Tibial nerve (tissue), 4 donors: ENCODE measurements around the gene JAZF1. TPM values are rescaled to one million over a fixed set of nuclear protein-coding genes. Genes with fewer than 3 reads are reported as not detected.

Experiments
- DNase-seq, 2 donors: peaks; one replicate each; pipeline ENCODE4 v3.0.0-alpha.2; 2019; ENCODE audit warnings: low spot score in 2 of 2
- H3K27ac ChIP-seq, 4 donors: fragments of 200-600 bp; sonication (generic) in 3 of 4; one replicate each; pipeline ENCODE4 v1.5.1; 2017 to 2019; ENCODE audit warnings: mild to moderate bottlenecking in 1 of 4
- H3K27me3 ChIP-seq, 2 donors: fragments of 200-600 bp; sonication (generic) in 1 of 2; one replicate each; pipeline versions ENCODE4 v1.5.1 to v1.6.0; 2017 to 2019
- H3K36me3 ChIP-seq, 3 donors: fragments of 200-600 bp; sonication (generic); one replicate each; pipeline ENCODE4 v1.5.1; 2018 to 2019
- H3K4me1 ChIP-seq, 4 donors: fragments of 200-600 bp; sonication (generic) in 3 of 4; one replicate each; pipeline ENCODE4 v1.5.1; 2017 to 2019
- H3K4me3 ChIP-seq, 4 donors: fragments of 200-600 bp; sonication (generic) in 3 of 4; one replicate each; pipeline ENCODE4 v1.5.1; 2017 to 2019; ENCODE audit warnings: mild to moderate bottlenecking in 1 of 4, moderate library complexity in 1 of 4
- H3K9me3 ChIP-seq, 4 donors: fragments of 200-600 bp; sonication (generic) in 3 of 4; one replicate each; pipeline ENCODE4 v1.5.1; 2017 to 2019
- CTCF ChIP-seq, 5 experiments: fragments of 200-600 bp in 3 of 5; fragments of 450-650 bp in 2 of 5; sonication (generic) in 3 of 5; IDR thresholded peaks; one replicate each; pipeline ENCODE4 v1.5.1; 2016 to 2019; ENCODE audit warnings: antibody characterized with exemption in 5 of 5, mild to moderate bottlenecking in 3 of 5, moderate library complexity in 2 of 5
- EP300 ChIP-seq, 2 donors: sonication (generic); formaldehyde crosslinking; IDR thresholded peaks; one replicate each; pipeline ENCODE4 v1.6.1; 2017; ENCODE audit warnings: antibody characterized with exemption in 2 of 2, mild to moderate bottlenecking in 1 of 2
- POLR2A ChIP-seq, 2 donors: fragments of 450-650 bp; IDR thresholded peaks; one replicate each; pipeline ENCODE4 v1.6.1; 2017; ENCODE audit warnings: antibody characterized with exemption in 2 of 2, mild to moderate bottlenecking in 2 of 2, moderate library complexity in 2 of 2
- WGBS, 2 donors: methylation state at CpG; one replicate each; pipeline ENCODE4 v1.1.5; 2018; 5-methylcytosine and 5-hydroxymethylcytosine counted together
- total RNA-seq, 4 donors: library from RNA; depleted of rRNA; stranded (reverse); fragments of >200 nt; gene quantifications; one replicate each; pipeline ENCODE4 v1.1.0, GENCODE V29; 2016

Gene JAZF1
- total RNA-seq, 4 donors from 2014 or later, result 6.9 to 17.5 (median 10.7) TPM

DNA sequence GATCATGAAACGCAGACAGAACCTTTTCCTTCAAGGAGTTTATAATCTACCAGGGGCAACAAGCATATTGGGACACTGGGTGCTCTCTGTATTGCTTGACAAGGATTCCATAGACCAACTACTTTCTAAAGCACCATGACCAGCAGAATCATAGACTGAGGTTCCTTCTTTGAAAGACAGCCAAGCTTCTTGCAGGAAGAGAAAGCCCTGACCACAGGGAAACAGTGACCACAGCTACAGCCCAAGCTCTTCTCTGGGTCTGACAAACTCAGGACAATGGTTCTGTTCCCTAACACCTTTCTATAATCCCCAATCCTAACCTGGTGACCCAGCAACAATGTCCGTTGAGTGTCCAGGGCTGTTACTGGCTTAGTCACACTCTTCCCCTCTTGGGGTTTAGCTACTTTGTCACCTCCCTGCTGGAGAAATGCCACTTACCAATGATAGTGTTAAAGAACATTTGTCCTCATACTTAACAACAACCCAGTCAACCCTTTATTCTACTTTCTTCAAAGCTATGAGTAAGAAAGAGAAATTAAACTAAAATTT, 155.7 kb downstream of the JAZF1 start:
- Histone ChIP-seq H3K27me3 (no peaks in the 10 kb centered on the region), H3K36me3 (no peaks in the 10 kb centered on the region), H3K9me3 (no peaks in the 10 kb centered on the region), H3K4me1 (peaks cover 0 to 17% (median 1%) of the 10 kb centered on the region in 4 donors), H3K27ac (no peak overlapping the region), H3K4me3 (no peak overlapping the region)
- 86 to 93% methylated on average over 2 of the region's 2 CpGs for WGBS, 2 donors
- TF ChIP-seq POLR2A (IDR thresholded peaks at IDR 0.05), result no peak
- no peak for DNase-seq

- 15 to 18% methylated on average over 12 of the region's 12 CpGs for WGBS, 2 donors
- H3K36me3 ChIP-seq, result no peaks in the 10 kb centered on the region
- H3K27me3 ChIP-seq, result no peaks in the 10 kb centered on the region
- TF ChIP-seq EP300 (IDR thresholded peaks at IDR 0.05) (peak in 1 of 2 donors; percentile 21), CTCF (IDR thresholded peaks at IDR 0.05) (peak; percentile 69 to 86 (median 75)), POLR2A (IDR thresholded peaks at IDR 0.05) (no peak)
- no peak overlapping the region for H3K27ac ChIP-seq
- no peaks in the 10 kb centered on the region for H3K9me3 ChIP-seq
- H3K4me3 ChIP-seq, result no peak overlapping the region
- peak; percentile 29 to 77 for DNase-seq
- peaks cover 0 to 17% (median 1%) of the 10 kb centered on the region in 4 donors for H3K4me1 ChIP-seq
Measured at GRCh38 chr7:28020302-28020940, 160.2 kb downstream of the JAZF1 start.

GRCh38 chr7:28018856-28019465, 161.6 kb downstream of the JAZF1 start:
- 86 to 92% methylated on average over 8 of the region's 8 CpGs for WGBS, 2 donors
- no peak overlapping the region for H3K4me3 ChIP-seq
- H3K4me1 ChIP-seq, result peaks cover 0 to 17% (median 1%) of the 10 kb centered on the region in 4 donors
- DNase-seq, result no peak
- TF ChIP-seq POLR2A (IDR thresholded peaks at IDR 0.05) (no peak), EP300 (IDR thresholded peaks at IDR 0.05) (no peak), CTCF (IDR thresholded peaks at IDR 0.05) (no peak)
- H3K27me3 ChIP-seq, result no peaks in the 10 kb centered on the region
- no peaks in the 10 kb centered on the region for H3K9me3 ChIP-seq
- H3K27ac ChIP-seq, result no peak overlapping the region
- H3K36me3 ChIP-seq, result no peaks in the 10 kb centered on the region

DNA sequence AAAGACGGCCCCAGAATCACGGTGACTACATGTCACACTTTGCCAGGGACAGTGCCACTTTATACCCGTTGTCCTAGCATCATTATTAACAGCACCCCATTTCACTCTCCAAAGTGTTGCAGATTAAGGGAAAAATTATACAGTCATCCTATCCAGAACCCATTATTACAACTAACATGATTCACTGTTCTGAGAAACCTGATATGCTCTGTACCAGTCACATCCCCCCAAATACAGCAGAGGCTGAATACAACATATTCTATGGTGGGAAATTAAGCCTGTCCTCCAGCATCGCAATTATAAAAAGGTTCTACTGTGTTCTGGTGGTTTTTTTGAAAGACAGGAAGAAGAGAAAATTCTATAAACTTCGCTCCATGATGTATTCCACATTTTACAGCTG, 162.1 kb downstream of the JAZF1 start:
- H3K9me3 ChIP-seq, result no peaks in the 10 kb centered on the region
- H3K27ac ChIP-seq, result no peak overlapping the region
- no peak overlapping the region for H3K4me3 ChIP-seq
- WGBS, 2 donors, result 89 to 90% methylated on average over 5 of the region's 5 CpGs
- H3K36me3 ChIP-seq, result no peaks in the 10 kb centered on the region
- peaks cover 0 to 17% (median 1%) of the 10 kb centered on the region in 4 donors for H3K4me1 ChIP-seq
- H3K27me3 ChIP-seq, result no peaks in the 10 kb centered on the region
- TF ChIP-seq EP300 (IDR thresholded peaks at IDR 0.05) (no peak), POLR2A (IDR thresholded peaks at IDR 0.05) (no peak), CTCF (IDR thresholded peaks at IDR 0.05) (no peak)
- no peak for DNase-seq

DNA sequence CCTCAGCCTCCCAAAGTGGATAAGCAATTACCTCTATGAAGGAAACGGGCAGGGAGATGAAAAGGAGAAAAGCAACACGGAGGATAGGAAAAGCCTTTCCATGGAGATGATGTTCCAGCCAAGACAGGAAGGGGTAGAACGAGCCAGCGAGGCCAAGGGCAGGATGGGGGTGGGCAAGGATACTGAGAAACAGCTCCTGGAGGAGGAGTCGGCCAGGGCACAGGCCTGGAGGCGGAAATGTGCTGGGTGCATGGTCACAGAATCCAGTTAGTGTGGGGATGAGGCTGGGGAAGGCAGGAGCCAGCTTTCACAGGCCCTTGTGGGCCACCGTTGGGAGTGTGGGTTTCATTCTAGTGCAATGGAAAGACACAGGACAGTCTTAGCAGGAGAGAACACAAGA, 162.6 kb downstream of the JAZF1 start:
- no peak for DNase-seq
- no peaks in the 10 kb centered on the region for H3K27me3 ChIP-seq
- 83 to 89% methylated on average over 7 of the region's 7 CpGs for WGBS, 2 donors
- H3K9me3 ChIP-seq, result no peaks in the 10 kb centered on the region
- peaks cover 0 to 17% (median 1%) of the 10 kb centered on the region in 4 donors for H3K4me1 ChIP-seq
- no peak overlapping the region for H3K4me3 ChIP-seq
- H3K27ac ChIP-seq, result no peak overlapping the region
- no peaks in the 10 kb centered on the region for H3K36me3 ChIP-seq
- TF ChIP-seq CTCF (IDR thresholded peaks at IDR 0.05) (no peak), POLR2A (IDR thresholded peaks at IDR 0.05) (no peak), EP300 (IDR thresholded peaks at IDR 0.05) (no peak)
